HG02943 (cell line): ENCODE data around the gene OBSCN.
"Not testable (repeated sequence)": the region's sequence is repeated elsewhere in the genome, so short reads cannot be mapped to it uniquely, and the experiment has no call there.

ENCODE experiments used
- ATAC-seq: cut with Tn5 transposase; IDR thresholded peaks from one replicate; pipeline ENCODE4 v1.9.1; 2021; ENCODE audit warnings: mild to moderate bottlenecking, low read depth, moderate library complexity; ENCODE audit not compliant: unreplicated experiment

OBSCN gene

GRCh38 chr1:228246216-228246900 lies 38.5 kb downstream of the OBSCN start:
- ATAC-seq, result no peak

DNA sequence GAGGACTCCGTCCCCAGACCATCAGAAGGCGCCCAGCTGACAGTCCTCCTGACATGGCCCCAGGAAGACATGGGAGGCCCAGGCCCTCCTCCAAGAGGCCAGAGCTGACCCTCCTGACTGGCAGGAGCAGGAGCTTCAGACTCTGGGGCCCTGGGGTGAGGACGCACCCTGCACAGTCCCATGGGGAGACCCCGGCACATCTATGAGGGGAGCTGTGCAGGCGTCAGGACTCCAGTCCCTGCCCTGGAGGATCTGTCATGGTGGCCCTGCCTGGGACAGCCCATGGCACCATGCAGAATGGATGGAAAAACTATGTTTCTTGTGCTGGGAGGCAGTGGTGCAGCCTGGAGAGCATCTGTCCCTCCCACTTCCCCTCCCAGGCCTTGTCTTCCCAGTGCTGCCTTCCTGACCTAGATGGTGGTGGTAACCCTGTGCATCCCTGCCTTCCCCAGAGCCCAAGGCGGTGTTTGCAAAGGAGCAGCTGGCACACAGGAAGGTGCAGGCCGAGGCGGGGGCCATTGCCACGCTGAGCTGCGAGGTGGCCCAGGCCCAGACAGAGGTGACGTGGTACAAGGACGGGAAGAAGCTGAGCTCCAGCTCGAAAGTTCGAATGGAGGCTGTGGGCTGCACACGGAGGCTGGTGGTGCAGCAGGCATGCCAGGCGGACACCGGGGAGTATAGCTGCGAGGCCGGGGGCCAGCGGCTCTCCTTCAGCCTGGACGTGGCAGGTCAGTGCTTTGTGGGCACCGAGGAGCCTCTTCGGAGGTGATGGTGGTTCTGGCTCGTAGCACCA lies 41.9 kb downstream of the OBSCN start:
- ATAC-seq, result no peak

DNA sequence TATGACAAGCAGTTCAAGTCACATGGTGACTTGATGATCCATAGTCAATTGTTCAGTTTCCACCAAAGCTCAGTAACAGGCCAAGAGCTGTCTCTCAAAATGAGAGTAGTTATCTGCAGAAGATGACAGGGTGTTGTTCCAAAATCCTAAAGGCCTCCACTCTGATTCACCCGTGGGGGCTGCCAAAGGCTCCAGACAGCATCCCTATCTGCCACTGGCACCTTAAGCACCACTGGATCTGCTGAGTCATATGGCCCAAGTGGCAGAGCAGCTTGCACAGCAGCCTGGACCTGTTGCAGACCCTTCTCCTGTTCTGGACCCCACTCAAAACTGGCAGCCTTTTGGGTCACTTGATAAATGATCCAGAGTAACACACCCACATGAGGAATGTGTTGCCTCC lies 44.6 kb downstream of the OBSCN start:
- not testable (repeated sequence) for ATAC-seq

DNA sequence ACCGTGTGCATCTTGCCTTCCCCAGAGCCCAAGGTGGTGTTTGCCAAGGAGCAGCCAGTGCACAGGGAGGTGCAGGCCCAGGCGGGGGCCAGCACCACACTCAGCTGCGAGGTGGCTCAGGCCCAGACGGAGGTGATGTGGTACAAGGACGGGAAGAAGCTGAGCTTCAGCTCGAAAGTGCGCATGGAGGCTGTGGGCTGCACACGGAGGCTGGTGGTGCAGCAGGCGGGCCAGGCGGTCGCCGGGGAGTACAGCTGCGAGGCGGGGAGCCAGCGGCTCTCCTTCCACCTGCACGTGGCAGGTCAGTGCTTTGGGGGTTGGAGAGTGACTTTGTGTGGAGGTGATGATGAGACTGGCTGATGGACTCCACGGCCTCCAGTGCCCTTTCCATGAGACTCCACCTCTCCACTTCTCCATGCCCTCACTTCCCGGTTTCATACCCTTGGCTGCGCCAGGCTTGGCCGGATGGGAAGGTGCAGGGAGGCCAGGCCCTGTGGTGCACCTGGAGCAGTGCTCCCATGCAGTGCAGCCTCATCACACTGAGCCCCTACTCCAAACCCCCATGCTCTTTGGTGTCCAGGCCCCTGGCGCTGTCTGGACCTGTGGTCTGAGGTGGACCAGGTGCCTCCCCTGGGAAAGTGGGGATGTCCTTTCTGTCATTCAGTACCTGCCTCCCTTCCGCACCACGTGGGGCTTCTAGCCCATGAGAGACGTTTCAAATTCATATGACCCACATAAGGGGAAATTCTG lies 49.0 kb downstream of the OBSCN start:
- ATAC-seq, result no peak

GRCh38 chr1:228258486-228258885 lies 50.6 kb downstream of the OBSCN start:
- no peak for ATAC-seq

- no peak for ATAC-seq
Observed at GRCh38 chr1:228259368-228259894, 51.6 kb downstream of the OBSCN start.

DNA sequence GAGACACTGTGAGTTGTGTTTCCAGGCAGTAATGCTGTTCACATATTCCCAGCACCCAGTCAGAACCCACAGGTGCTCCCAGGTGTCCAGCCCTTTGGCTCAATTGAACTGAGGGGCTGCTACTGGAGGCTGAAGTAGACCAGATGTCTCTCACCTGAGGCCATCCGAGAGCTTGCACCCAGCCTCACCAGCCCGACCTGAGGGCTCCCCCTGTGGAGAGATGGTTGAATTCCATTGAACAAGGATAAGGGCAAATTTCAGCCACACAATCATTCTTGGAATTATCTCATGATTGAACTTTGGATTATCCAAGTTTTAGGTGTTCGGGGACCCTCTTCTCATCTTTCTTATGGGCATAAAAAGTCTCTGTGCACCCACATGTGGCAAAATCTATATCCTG lies 52.1 kb downstream of the OBSCN start:
- no peak for ATAC-seq

GRCh38 chr1:228261706-228262105 lies 53.9 kb downstream of the OBSCN start:
- ATAC-seq, result no peak

GRCh38 chr1:228262475-228262874 lies 54.6 kb downstream of the OBSCN start:
- no peak for ATAC-seq

GRCh38 chr1:228263636-228264035 lies 55.8 kb downstream of the OBSCN start:
- no peak for ATAC-seq

- no peak for ATAC-seq
Observed at GRCh38 chr1:228264090-228264829, 56.4 kb downstream of the OBSCN start.

DNA sequence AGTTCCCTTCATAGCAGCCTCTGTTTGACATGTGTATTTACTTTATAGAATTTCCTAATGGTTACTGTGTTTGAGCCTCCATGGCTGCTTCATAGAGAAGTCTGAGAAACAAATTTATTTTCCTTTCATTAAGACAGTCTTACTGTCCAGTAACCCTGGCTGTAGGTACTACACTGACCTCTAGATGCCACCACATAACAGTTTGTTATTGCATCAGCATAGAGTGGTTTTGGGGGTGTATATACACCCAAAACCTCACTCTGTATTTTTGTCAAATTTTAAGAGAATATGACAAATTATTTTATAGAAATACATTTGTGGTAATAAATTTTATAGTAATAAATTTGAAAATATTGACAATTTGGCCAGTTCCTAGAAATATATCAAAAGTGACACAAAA lies 57.3 kb downstream of the OBSCN start:
- no peak for ATAC-seq

DNA sequence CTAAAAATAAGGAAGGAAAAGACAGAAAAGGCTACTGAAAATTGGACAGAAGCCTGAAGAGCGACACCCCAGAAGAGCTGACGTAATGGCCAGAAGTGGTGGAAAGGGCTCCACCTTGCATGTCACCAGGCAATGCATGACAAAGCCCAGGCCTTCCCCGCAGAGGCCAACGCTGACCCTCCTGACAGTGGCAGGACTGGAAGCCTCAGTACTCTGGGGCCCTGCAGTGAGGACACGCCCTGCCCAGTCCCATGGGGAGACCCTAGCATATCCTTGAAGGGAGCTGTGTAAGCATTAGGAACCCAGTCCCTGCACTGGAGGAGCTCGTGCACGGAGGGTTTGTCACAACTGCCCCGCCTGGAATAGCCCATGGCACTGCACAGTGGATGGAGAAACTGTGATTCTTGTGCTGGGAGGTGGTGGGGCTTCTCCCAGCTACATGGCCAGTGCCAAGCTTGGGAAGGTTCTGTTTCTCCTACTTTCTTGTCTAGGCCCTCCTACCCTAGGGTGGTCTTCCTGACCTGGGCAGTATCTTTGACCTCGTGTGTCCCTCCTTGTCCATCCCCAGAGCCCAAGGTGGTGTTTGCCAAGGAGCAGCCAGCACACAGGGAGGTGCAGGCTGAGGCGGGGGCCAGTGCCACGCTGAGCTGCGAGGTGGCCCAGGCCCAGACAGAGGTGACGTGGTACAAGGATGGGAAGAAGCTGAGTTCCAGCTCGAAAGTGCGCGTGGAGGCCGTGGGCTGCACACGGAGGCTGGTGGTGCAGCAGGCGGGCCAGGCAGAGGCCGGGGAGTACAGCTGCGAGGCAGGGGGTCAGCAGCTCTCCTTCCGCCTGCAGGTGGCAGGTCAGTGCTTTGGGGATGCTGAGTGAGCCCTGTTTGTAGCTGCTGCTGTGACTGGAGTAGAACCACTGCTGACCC lies 60.4 kb downstream of the OBSCN start:
- ATAC-seq, result no peak

DNA sequence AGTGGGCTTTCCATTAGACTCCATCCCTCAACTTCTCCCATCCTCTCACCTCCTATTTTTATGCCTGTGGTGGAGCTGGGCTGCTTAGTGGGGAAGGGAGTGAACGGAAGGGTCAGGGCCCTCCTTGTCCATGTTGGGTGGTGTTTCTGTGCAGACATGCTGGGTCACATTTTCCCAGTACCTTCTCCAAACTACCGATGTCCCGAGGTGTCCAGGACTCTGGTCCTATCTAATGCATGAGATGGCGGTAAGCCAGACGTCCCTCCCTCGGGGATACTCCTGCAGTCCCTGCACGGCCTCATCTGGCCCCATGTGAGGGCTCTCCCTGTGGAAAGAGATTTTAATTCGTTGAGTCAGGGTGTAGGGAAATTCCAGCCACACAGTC lies 61.0 kb downstream of the OBSCN start:
- no peak for ATAC-seq

- not testable (repeated sequence) for ATAC-seq
Observed at GRCh38 chr1:228269431-228269830, 61.6 kb downstream of the OBSCN start.

GRCh38 chr1:228270032-228270431 lies 62.2 kb downstream of the OBSCN start:
- no peak for ATAC-seq

DNA sequence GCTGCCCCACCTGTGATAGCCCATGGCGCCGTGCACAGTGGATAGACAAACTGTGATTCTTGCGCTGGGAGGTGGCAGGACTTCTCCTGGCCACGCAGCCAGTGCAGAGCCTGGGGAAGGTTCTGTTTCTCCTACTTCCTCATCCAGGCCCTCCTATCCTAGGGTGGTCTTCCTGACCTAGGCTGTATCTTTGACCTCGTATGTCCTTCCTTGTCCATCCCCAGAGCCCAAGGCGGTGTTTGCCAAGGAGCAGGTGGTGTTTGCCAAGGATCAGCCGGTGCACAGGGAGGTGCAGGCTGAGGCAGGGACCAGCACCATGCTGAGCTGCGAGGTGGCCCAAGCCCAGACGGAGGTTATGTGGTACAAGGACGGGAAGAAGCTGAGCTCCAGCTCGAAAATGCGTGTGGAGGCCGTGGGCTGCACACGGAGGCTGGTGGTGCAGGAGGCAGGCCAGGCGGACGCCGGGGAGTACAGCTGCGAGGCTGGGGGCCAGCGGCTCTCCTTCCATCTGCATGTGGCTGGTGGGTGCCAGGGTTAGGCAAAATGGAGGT lies 63.9 kb downstream of the OBSCN start:
- no peak for ATAC-seq

DNA sequence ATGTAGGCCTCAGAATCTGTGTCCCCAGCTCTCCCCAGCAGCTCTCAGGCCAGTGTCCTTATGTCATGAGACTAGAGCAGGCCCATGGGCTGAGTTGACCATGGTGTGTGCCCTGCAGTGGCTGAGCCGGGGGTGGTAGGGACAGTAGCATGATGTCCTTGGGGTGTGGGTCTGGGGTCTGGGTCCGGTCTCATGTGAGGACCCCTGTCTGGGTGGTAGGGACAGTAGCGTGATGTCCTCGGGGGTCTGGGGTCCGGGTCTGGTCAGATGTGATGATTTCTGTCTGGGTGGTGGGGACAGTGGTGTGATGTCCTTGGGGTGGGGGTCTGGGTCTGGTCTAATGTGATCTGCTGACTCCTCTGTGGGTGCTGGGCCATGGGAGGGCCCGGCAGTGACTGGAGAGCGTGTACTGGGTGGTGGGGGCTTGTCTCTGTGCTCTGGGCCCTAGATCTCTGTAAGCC lies 64.5 kb downstream of the OBSCN start:
- ATAC-seq, result no peak
